ENCODE data around the gene ANK3.

DNA sequence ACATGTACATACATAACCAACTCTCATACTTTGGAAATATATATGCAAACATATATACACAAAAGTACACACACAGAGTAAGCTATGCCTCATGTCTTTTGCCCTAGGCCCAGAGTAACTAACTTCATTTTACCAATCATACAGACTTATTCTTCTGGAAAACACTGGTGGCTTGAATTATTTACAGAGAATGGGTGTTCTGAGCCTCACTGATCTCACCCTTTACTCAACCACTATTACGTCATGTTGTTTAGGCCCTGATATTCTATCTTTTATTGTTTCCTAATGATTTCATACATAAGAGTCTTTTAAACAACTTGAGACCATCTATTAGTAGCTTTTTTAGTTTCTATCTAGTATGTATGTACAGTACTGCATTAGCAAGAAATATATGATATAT is 43.0 kb downstream of the ANK3 start:
- TF ChIP-seq, protein P1, sequence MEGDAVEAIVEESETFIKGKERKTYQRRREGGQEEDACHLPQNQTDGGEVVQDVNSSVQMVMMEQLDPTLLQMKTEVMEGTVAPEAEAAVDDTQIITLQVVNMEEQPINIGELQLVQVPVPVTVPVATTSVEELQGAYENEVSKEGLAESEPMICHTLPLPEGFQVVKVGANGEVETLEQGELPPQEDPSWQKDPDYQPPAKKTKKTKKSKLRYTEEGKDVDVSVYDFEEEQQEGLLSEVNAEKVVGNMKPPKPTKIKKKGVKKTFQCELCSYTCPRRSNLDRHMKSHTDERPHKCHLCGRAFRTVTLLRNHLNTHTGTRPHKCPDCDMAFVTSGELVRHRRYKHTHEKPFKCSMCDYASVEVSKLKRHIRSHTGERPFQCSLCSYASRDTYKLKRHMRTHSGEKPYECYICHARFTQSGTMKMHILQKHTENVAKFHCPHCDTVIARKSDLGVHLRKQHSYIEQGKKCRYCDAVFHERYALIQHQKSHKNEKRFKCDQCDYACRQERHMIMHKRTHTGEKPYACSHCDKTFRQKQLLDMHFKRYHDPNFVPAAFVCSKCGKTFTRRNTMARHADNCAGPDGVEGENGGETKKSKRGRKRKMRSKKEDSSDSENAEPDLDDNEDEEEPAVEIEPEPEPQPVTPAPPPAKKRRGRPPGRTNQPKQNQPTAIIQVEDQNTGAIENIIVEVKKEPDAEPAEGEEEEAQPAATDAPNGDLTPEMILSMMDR (IDR thresholded peaks at IDR 0.05; ENCODE audit: low read length): no peak
- no peak for TF ChIP-seq EZH2 (optimal IDR thresholded peaks at IDR 0.05; ENCODE audit: low read depth, low read length)

Data from MM.1S (cell line).